ENCODE data around the gene CDC6. TPM values are rescaled to one million over a fixed set of nuclear protein-coding genes. Genes with fewer than 3 reads are reported as not detected.

The CDC6 gene
- total and polyA plus RNA-seq, 2 of the 8 experiments (the other 6 are each of a cell fraction or from before 2014, with no cell fraction given), result 50.5 to 140 TPM

DNA sequence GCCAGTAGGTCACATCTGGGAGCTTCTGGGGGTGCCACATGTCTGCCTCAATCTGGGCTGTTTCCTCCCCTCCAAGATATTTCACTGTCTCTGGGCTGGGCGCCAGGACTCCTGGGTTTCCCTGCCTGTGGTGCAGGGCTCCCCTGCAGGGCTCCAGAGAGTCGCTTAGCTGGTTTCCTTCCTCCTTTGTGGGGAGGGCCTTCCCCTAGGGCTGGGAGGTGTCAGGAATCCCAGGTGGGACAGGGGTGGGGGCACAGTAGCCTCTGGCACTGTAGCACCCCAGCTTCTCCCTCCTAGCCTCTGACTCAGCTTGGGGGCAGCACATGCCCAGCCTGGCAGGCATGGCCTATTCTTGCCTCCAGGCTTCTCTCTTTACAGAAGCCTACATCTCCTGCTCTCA, 23.9 kb downstream of the CDC6 start (continued):
- TF ChIP-seq TBP (IDR thresholded peaks at IDR 0.05; ENCODE audit: low read depth, low read length), result no peak
- TF ChIP-seq, protein P1, sequence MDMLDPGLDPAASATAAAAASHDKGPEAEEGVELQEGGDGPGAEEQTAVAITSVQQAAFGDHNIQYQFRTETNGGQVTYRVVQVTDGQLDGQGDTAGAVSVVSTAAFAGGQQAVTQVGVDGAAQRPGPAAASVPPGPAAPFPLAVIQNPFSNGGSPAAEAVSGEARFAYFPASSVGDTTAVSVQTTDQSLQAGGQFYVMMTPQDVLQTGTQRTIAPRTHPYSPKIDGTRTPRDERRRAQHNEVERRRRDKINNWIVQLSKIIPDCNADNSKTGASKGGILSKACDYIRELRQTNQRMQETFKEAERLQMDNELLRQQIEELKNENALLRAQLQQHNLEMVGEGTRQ (IDR thresholded peaks at IDR 0.05; ENCODE audit: low read length), result no peak
- TF ChIP-seq YY1 (IDR thresholded peaks at IDR 0.05; ENCODE audit: low read depth, low read length), result no peak
- TF ChIP-seq, protein P2, sequence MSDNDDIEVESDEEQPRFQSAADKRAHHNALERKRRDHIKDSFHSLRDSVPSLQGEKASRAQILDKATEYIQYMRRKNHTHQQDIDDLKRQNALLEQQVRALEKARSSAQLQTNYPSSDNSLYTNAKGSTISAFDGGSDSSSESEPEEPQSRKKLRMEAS (IDR thresholded peaks at IDR 0.05), result no peak
- no peak for TF ChIP-seq POU5F1 (IDR thresholded peaks at IDR 0.05; ENCODE audit: low read depth, low read length)
- TF ChIP-seq TEAD4 (IDR thresholded peaks at IDR 0.05; ENCODE audit: low read depth, low read length), result no peak
- no peak for TF ChIP-seq JUND (IDR thresholded peaks at IDR 0.05; ENCODE audit: low read length)
- TF ChIP-seq HDAC2 (IDR thresholded peaks at IDR 0.05; ENCODE audit: borderline replicate concordance in 1 of 2, low read depth in 2 of 2, low read length in 2 of 2), result no peak
- TF ChIP-seq, protein P3, sequence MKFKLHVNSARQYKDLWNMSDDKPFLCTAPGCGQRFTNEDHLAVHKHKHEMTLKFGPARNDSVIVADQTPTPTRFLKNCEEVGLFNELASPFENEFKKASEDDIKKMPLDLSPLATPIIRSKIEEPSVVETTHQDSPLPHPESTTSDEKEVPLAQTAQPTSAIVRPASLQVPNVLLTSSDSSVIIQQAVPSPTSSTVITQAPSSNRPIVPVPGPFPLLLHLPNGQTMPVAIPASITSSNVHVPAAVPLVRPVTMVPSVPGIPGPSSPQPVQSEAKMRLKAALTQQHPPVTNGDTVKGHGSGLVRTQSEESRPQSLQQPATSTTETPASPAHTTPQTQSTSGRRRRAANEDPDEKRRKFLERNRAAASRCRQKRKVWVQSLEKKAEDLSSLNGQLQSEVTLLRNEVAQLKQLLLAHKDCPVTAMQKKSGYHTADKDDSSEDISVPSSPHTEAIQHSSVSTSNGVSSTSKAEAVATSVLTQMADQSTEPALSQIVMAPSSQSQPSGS (IDR thresholded peaks at IDR 0.05; ENCODE audit: low read length), result no peak
- TF ChIP-seq TAF7 (optimal IDR thresholded peaks at IDR 0.05; ENCODE audit: borderline replicate concordance, low read depth, low read length), result no peak
